Cardiac fibroblast (primary cell): ENCODE data around the gene EP300.
A peak's percentile ranks its signal among the peaks of the same experiment; 100 is the strongest.

ENCODE experiments used
- DNase-seq, 2 donors: peaks; one replicate each; pipeline versions ENCODE4 v3.0.0 to v3.0.0-alpha.2; 2010; ENCODE audit warnings: low read depth in 2 of 2
- H3K4me3 ChIP-seq, 2 donors: replicated peaks in 1 of 2; 1 replicate in 1 of 2; 2 replicates in 1 of 2; pipeline ENCODE4 v1.5.1; 2011; ENCODE audit warnings: low read depth in 2 of 2, low read length in 2 of 2, mild to moderate bottlenecking in 2 of 2, moderate library complexity in 1 of 2
- CTCF ChIP-seq: IDR thresholded peaks from one replicate; pipeline ENCODE4 v1.5.1; 2011; ENCODE audit warnings: low read depth, mild to moderate bottlenecking, low read length, inconsistent platforms

EP300 gene

GRCh38 chr22:41152902-41153301 lies 60.5 kb downstream of the EP300 start:
- no peak for TF ChIP-seq CTCF
- no peak for DNase-seq
- no peak overlapping the region for H3K4me3 ChIP-seq

GRCh38 chr22:41157083-41157482 lies 64.7 kb downstream of the EP300 start:
- DNase-seq, result no peak
- TF ChIP-seq CTCF, result no peak
- H3K4me3 ChIP-seq, result no peak overlapping the region

GRCh38 chr22:41169157-41169556 lies 76.8 kb downstream of the EP300 start:
- no peak overlapping the region for H3K4me3 ChIP-seq
- no peak for TF ChIP-seq CTCF
- DNase-seq, result no peak

GRCh38 chr22:41171996-41172395 lies 79.6 kb downstream of the EP300 start:
- no peak overlapping the region for H3K4me3 ChIP-seq
- DNase-seq, result no peak

GRCh38 chr22:41175546-41175945 lies 83.2 kb downstream of the EP300 start:
- no peak overlapping the region for H3K4me3 ChIP-seq
- DNase-seq, result peak in 1 of 2 donors; percentile 24
- no peak for TF ChIP-seq CTCF

More at GRCh38 chr22:41171996-41172395, 79.6 kb downstream of the EP300 start:
- TF ChIP-seq CTCF, result no peak

- no peak overlapping the region for H3K4me3 ChIP-seq
- no peak for DNase-seq
- TF ChIP-seq CTCF, result no peak
Observed at GRCh38 chr22:41177040-41177621, 84.7 kb downstream of the EP300 start.

- no peak overlapping the region for H3K4me3 ChIP-seq
- no peak for DNase-seq
- no peak for TF ChIP-seq CTCF
Observed at GRCh38 chr22:41177622-41178424, 85.4 kb downstream of the EP300 start.
